HTERT RPE-1 (cell line): ENCODE results near the gene SH3RF3.

Experiments used
- in situ Hi-C: fragments of 300-500 bp; cut with MboI; formaldehyde crosslinking; loops from 4 replicates; pipeline ENCODE4 v1.14.3; 2020; ENCODE audit warnings: low sequenced_read_pairs

Gene SH3RF3

DNA sequence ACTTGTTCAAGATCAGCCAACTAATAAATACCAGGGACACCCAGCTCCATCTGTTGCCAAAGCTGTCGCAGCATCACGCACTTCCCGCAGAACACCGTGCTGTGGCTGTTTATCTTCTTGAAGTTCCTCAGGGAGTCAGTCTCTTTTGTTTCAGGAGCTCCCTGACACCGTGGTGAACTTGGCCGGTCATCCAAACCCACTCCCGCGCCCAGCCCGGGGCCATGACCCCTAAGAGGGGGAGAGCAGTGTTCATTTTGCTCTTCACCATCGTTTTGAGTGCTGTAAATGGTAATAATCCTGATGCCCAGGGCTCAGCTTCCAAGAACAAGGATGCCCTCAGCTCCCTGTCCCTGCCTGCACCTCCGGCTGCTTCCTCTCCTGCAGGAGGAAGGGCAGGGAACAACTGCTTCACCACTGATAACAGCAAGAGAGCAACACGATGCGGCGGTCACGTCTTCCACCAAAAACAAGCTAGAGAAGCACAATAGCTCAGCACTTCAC, 353.4 kb downstream of the SH3RF3 start:
- in situ Hi-C loops, result no loop called here

DNA sequence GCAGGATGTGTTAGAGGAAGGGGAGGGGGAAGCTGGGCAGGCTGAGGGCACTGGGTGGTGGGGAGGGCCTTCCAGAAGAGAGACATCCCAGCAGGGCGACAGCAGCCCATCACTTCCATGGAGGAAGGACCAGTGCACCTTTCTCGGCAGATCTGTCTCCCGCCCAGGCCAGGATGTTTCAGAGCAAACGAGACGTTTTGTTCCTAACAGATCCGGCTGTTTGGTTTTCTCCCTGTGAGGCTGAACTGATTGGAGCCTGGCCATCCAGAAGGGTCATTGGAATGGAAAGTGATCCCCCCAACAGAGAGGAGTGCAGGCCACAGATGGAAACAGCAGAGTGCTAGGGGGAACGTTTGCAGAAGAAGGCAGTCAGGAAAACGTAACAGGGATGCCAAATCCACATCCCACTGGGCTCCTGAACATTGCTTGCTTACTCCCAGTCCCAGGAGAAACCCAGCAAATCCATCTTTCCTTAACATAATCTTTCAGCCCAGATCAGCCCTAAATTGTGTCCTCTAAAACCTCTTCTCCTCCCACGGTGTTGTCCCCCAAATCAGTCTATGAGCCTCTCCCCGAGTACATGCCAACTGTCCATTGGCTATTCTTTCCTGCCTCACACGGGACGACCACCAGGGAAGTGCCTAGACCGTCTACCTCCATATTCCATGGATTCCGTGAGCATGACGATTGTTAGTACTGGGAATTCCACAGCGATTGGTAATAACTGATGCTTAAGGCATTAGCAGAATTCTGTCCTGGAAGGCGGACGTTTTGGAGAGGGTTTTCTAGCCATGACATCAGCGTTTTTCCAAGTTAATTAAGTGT, 357.9 kb downstream of the SH3RF3 start:
- in situ Hi-C loops, result no loop called here

DNA sequence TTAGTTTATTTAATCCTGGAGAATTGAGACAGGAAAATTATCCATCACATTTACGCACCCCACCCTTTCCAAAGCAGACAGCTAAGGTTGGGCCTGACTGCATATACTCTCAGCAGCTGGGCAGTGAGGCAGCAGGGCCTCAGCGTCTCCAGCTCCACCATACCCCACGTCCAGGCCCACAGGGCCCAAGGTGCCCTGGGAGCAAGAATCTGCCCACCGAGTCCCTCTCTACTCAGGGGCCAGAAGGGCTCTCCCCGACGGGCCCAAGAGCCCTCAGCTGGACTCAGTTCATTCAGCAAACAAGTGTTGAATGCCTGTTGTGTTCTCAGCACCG, 358.5 kb downstream of the SH3RF3 start:
- in situ Hi-C loops, result no loop called here

DNA sequence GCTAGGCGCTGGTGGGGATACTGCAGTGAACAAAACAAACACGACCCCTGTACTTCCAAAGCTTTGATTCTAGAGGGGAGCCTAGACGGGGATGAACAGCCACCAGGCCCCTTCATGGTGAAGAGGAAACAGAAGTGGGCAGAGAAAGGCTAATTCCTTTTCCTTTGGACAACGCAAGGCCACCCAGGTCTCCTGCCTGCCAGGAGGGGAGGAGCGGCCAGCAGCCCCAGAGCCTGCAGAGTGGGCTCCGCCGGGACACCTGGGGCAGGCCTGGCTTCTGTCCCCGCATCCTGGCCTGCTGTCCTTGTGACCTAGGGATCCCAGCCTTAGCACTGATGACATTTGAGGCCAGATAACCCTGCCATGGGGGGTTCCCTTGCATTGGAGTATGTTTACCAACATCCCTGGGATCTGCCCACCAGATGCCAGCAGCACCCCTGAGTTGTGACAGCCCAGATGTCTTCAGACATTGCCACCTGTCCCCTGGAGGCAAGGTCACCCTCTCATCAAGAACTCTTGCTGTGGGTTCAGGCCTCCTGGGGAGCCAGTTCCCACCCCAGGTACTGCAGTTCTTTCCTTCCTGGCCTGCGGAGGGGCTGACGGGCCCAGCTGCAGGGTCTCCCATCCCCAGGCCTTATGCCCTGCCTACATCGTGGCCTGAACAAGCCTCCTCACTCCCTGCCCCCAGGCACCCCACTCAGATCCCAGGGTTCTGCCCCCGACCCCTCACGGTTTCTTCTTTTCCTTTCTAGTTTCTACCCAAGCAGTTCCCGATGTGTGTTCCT, 359.1 kb downstream of the SH3RF3 start:
- in situ Hi-C loops, result no loop called here

DNA sequence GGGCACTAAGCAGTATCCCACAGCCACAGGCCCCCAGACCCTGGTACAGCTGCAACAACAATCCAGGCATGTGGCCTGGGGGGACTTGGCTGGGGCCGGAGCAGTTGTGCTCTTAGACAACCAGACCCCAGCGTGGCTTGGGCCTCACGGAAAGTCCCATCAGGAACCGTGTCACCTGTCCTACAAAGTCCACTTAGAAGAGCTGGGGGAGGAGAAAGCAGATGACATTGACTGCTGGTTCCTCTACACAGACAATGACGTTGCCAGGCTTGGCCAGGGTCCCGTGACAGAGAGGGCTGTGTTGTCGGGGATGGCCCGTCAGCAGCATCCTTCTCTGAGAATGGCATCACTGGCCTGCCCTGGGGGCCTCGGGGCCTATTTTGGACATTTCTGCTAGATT, 360.3 kb downstream of the SH3RF3 start:
- in situ Hi-C loops, result no loop called here

DNA sequence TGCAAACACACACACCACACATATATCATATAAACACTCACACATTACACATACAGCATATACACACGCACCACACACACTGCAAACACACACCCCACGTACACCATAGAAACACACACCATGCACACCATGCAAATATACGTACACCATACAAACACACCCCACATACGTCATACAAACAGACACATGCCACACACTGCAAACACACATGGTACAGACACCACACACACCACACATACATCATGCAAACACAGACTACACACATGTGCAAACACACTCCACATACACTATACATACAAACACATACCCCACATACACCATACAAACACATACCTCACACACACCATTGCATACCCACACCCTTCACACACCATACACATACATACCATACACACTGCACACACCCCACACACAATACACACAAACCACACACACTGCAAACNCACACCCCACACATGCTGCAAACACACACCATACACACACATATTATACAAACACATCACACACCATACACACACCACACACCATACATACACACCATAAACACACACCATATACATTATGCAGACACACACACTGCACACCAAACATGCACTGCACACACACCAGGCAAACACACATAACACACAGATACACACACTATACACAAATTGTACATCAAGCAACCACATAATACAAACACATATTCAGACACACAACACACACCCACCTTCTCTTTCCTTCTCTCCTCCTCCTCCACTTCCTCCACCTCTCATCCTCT, 364.4 kb downstream of the SH3RF3 start:
- in situ Hi-C loops, result no loop called here

DNA sequence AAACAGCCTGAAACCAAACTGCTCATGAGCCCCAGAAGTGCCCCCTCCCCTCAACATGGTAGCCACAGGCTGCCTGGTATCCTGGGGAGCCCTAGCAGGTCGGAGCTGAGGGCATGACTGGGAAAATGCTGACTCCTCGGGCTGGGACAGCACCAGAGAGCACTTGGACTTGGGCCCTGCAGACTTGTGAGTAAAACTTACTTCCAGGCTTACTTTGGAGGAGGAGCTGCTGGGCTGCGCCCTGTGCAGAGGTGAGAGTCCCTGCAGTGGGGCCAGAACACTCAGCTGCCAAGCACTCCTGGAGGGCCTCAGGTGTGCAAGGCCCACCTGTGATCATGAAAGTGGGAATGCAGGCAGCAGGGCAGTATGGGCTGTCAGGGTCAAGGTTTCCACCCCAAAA, 365.3 kb downstream of the SH3RF3 start:
- in situ Hi-C loops, result no loop called here

DNA sequence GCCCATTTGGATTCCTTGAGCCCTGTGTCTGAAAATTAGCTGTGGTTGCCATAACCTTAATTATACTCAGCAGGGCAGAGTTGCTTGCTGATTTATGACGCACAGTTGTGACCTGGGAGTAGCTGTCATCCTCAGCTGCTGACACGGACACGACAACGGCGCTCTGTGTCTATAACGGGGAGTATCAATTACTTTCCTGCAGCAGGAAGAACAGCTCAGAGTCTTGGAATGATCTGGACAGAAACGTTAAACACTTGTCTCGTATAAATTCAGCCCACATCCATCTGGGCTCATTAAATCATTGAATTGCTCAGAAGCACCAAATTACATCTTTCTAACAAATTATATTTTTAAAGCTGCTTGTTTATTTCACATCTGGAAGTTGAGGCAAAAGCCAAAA, 368.5 kb downstream of the SH3RF3 start:
- in situ Hi-C loops, result no loop called here

DNA sequence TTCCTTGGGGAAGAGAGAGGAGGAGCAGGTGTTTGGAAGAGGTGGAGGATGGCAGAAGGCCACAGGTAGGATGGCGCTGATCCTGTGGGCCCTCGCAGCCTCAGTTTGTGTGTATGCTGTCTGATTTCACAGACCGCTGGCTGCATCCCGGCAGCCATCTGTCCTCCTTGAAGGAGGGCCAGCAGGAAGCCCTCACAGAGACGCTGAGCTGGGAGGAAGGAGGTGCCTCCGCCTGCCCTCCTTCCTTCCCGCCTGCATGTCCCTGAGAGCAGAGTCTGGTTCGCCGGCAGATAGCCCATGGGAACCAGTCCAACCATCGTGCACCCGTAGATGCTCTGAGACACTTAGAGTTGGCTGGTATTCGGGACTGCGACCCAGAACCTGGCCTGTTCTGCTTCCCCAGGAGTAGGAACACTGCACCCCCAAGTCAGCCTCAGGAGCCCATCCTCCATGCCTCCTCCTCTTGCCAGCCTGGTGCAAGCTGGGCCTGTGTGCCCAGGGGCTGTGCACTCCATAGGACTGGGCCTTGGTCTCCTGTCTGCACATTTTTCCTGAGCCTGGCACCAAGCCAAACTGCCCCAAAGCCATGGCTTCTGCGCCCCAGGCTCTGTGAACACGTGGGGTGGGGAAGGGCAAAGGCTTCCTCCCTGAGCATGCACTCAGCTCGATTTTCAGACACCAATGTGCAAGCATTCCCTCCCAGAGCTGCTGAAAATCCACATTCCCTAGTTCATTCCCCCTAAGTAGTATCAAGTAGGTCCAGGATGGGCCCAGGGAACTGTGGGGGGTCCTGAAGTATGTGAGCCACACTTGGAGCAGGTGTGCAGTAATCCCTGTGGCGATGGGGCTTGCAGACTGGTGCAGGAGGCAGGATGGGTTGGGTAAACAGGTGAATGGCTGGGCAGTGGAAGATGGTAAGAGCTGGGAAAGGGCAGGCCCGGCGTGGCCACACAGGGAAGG, 369.2 kb downstream of the SH3RF3 start:
- in situ Hi-C loops, result no loop called here

DNA sequence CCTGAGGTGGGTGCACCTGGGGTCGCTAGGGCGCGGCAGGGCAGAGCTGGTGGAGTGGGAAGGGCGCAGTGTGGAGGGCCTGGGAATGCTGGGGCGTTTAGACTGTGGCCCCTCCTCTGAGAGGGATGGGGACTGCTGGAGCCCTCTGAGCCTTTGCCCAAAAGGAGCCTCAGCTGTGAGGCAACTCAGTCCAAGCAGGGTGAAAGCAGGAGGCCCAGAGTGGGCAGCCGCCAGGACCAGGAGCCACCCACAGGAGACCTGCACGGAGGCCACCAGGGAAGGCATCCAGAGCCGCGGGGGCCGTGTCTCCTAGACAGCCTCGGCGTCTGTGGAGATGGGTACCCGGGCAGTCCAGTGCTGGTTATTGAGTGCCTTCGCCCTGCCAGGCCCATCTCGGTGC, 369.9 kb downstream of the SH3RF3 start:
- in situ Hi-C loops, result no loop called here

DNA sequence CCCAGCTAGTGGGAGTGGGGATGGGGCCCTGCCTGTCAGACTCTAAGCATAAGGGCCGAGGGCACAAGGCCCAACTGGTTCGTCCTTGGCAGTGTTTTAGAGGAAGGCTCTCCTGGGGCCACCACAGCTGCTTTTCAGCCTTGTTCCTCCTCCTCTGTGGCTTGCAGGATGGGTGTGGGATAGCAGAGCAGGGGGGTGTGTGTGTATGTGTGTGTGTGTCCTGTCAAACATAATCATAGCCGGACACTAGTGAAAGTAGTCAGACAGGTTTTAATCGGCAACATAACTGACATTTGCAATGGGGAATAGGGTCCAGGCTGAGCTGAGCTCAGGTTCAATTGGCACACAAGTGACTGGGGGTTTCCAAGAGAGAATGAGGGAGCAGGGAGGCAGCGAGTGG, 370.6 kb downstream of the SH3RF3 start:
- in situ Hi-C loops, result no loop called here

DNA sequence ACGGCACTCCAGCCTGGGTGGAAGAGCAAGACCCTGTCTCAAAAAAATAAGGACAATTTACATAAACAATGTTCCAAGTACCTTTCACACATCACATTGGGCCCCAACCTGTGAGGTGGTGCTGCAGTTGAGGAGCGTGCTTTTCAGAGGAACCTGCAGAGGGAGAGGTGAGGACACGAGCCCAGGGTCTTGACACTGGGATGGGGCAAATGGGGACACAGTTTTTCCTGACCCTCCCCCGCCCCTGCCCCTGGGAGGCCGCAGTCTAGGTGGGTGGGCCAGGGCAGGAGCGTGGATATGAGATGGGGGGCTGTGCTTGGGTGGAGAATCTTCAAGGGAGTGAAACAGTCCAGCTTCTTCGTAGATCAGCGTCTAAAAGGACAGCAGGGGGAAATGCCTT, 371.9 kb downstream of the SH3RF3 start:
- in situ Hi-C loops, result no loop called here

DNA sequence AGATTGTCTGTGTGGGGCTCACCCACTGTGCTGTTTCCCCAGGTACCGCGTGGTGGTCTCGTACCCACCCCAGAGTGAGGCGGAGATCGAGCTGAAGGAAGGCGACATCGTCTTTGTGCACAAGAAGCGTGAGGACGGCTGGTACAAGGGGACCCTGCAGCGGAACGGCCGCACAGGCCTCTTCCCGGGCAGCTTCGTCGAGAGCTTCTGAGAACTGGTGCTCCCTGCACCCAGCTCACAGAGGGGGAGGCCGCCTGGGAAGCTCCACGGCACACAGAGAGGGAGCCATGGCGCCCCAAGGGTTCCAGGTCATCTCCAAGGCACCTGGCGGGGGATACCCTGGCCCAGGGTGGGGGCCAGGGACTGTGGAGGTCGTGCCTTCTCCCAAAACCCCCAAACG, 372.5 kb downstream of the SH3RF3 start:
- in situ Hi-C loops, result no loop called here

DNA sequence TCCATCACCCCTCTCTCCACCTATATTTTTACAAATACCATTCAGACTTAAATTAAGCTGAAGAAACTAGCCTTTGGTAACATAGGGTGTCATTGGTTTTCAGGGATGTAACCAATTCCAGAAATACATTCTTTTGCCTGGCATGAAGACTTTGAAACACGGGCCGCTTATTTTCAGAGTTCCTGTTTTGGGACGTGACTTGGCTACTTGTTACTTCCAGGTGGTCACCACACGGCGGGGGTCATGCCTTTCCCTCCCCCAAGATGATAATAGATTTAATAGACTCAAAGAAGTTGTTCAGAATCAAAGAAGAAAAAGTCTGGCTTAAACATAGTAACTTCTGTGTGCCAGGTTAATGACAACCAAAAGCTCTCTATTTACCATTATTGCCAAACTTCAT, 374.2 kb downstream of the SH3RF3 start:
- in situ Hi-C loops, result no loop called here

DNA sequence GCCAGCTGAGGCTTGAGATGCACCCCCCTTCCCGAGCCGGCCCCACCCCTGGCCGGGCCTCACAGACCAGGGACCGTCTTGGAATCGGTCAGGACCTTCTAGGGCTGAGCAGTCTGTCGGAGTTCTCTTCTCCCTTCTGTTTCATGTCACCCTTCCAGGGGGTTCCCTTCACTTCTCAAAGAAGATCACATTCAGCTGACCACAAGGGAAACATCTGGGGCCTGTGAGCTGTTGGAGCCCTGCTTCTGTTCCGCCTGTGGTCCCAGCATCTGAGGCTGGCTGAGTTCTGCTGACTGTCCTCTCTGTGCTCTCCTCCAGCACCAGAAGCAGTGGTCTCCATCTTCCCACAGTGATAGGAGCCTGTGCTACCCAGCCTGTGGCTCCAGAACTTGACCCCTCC, 378.2 kb downstream of the SH3RF3 start:
- in situ Hi-C loops, result no loop called here

DNA sequence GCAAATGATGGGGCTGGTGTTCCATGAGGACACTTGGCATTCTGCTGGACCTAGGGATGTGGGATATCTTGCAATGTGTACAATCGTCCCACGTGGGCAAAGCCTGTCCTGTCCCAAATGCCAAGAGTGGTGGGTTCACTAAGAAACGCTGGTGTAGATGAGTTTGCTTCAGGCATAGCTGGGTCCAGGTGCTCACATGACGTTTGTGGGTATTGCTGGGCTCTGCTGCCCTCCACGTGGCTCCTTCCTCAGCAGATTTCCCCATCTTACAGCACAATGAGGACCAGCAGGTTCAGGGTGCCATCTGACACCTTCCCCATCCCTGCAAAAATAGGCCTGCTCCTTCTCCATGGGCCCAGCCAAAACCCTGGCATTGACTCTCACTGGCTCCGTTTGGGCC, 378.8 kb downstream of the SH3RF3 start:
- in situ Hi-C loops, result no loop called here

DNA sequence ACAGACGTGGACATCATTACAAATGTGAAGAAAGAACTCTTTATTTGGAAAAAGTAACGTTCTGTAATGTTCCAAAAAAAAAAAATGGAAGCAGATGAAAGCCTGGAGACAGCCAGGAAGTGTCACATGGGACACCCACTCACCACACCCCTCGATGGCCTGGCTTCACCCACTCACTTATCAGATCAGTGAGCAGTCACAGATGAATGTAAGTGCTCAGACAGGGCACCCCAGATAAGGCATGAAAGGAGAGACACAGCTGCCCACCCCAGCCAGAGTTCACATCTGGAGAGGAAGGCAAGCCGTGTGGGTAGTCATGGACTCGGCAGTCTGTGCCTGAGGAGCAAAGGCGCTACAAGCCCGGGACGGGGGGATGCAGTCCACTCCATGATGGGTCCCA, 379.6 kb downstream of the SH3RF3 start:
- in situ Hi-C loops, result no loop called here

DNA sequence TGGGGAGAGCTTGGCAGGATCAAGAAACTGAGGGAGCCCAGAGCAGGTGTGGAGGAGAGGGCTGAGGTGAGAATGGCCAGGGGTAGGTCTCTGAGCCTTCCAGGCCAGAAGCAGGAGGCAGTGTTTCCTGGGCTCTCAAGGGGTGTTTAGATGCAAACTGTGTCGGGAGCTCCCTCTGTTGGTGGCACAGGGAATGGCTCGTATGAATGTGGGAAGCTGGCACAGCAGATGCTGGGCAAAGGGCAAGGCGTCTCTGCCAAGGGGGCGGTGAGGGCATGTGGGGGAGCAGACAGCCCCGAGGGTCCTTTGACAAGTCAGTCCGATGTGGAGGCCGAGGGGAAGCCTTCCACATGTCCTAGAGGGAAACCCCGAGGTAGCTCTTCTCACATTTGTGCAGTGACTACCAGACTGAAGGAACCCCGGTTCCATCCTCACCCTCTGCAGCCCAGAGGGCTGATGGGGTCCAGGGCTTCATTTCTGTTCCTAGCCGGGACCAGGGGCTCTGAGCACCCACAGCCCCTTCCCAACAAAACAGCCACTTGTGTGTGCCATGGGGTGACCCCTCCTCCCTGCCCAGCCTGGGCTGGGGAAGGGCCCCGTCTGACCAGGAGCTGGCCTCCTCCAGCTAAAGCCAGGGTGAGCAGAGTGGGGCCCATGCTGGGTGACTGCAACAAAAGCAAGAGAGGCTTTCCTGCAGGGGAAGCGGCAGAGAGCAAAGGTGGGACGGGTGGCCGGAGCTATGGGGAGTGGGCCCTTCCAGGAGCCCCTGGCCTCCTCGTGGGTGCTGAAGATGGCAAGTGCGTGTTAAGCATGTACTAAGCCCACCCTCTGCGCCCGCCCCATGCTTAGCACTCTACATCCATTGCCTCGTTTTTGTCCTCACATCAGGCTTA, 381.4 kb downstream of the SH3RF3 start:
- in situ Hi-C loops, result no loop called here

DNA sequence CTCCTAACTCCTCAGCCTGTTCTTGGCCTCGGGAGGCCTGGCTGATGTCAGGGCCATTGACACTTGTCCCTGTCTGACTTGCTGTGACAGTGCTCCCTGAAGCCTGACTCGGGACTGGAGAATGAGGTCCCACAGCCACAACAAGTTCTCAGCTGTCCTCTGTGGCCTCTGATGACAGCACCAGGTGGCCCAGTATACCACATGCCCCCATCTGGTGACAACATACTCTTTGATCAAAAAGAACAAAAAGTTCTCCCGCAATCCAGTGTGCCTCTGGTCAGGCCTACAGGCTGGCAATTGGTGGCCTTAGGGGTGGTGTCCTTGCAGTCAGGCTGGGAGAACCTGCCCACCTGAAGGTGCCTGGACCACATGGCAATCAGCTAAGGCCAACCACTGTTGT, 382.2 kb downstream of the SH3RF3 start:
- in situ Hi-C loops, result no loop called here
